NCI-H2107 (cell line): Measurements from ENCODE around the gene EPHA3.

Experiments
- DNase-seq: peaks from one replicate; lab custom pipeline; 2025; lab: John Stamatoyannopoulos, UW

EPHA3 gene

GRCh38 chr3:89227634-89228033 lies 120.2 kb downstream of the EPHA3 start:
- no peak for DNase-seq

GRCh38 chr3:89232155-89232554 lies 124.7 kb downstream of the EPHA3 start:
- no peak for DNase-seq

GRCh38 chr3:89234620-89235019 lies 127.2 kb downstream of the EPHA3 start:
- no peak for DNase-seq

- no peak for DNase-seq
These were observed 131.4 kb downstream of the EPHA3 start for GRCh38 chr3:89238846-89239245.

GRCh38 chr3:89239774-89240173 lies 132.4 kb downstream of the EPHA3 start:
- no peak for DNase-seq

GRCh38 chr3:89245612-89246011 lies 138.2 kb downstream of the EPHA3 start:
- DNase-seq = no peak

GRCh38 chr3:89246326-89246725 lies 138.9 kb downstream of the EPHA3 start:
- DNase-seq = no peak

GRCh38 chr3:89250742-89251141 lies 143.3 kb downstream of the EPHA3 start:
- DNase-seq = no peak

GRCh38 chr3:89252016-89252415 lies 144.6 kb downstream of the EPHA3 start:
- no peak for DNase-seq

GRCh38 chr3:89252860-89253259 lies 145.4 kb downstream of the EPHA3 start:
- no peak for DNase-seq

GRCh38 chr3:89256395-89256794 lies 149.0 kb downstream of the EPHA3 start:
- DNase-seq = no peak

GRCh38 chr3:89256882-89257281 lies 149.5 kb downstream of the EPHA3 start:
- no peak for DNase-seq

- no peak for DNase-seq
These were observed 153.3 kb downstream of the EPHA3 start for GRCh38 chr3:89260721-89261120.

GRCh38 chr3:89261673-89262072 lies 154.3 kb downstream of the EPHA3 start:
- DNase-seq = no peak

- no peak for DNase-seq
These were observed 155.0 kb downstream of the EPHA3 start for GRCh38 chr3:89262309-89262929.

- DNase-seq = no peak
These were observed 156.7 kb downstream of the EPHA3 start for GRCh38 chr3:89264037-89264560.

GRCh38 chr3:89266074-89266473 lies 158.7 kb downstream of the EPHA3 start:
- no peak for DNase-seq

GRCh38 chr3:89268059-89268458 lies 160.6 kb downstream of the EPHA3 start:
- DNase-seq = no peak

- DNase-seq = no peak
These were observed 162.8 kb downstream of the EPHA3 start for GRCh38 chr3:89270201-89270600.

- no peak for DNase-seq
These were observed 167.6 kb downstream of the EPHA3 start for GRCh38 chr3:89275001-89275400.

GRCh38 chr3:89276116-89276515 lies 168.7 kb downstream of the EPHA3 start:
- DNase-seq = no peak

- DNase-seq = no peak
These were observed 171.0 kb downstream of the EPHA3 start for GRCh38 chr3:89278302-89279025.

- no peak for DNase-seq
These were observed 172.9 kb downstream of the EPHA3 start for GRCh38 chr3:89280301-89280700.
